Measurements from ENCODE around the gene GPC3. TPM values are rescaled to one million over a fixed set of nuclear protein-coding genes. Genes with fewer than 3 reads are reported as not detected.

The GPC3 gene
- total and polyA plus RNA-seq, 2 experiments from 2014 or later = 36.8 to 60.1 TPM

DNA sequence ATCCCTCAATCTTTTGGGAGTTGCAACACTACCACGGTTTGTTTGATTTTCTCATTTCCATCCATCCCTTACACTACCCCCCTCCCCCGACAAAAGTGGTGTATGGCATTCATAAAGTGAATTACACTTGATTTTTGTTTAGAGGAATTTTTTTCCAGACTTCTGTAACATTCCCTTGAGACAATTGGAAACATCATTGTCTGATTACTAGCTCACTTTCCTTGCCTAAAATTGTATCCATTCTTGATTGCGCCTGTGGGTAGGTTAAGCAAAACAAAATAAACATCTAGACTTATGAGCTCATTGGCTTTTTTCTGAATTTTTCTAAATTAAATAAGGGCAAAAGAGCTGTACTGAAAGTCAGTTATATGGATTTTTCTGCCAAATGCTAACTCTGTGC, 3.5 kb downstream of the GPC3 start:
- Histone ChIP-seq H3K4me1 (ENCODE audit: insufficient read depth) (peaks cover 38% of the 10 kb centered on the region), H3K79me2 (replicated peaks; ENCODE audit: insufficient read depth) (peaks cover 11% of the 10 kb centered on the region), H3K27me3 (ENCODE audit: insufficient read depth) (peaks cover 12% of the 10 kb centered on the region), H3K4me2 (peak overlapping the region; percentile 88), H3K9me2 (ENCODE audit: insufficient read depth) (no peaks in the 10 kb centered on the region), H3K4me3 (peak overlapping the region; percentile 64; the same call in 1 of the 2 replicates), H3K36me3 (ENCODE audit: insufficient read depth) (no peaks in the 10 kb centered on the region), H2AFZ (no peak overlapping the region), H4K20me1 (replicated peaks; ENCODE audit: insufficient read depth) (no peaks in the 10 kb centered on the region), H3K27ac (ENCODE audit: low read depth) (peak overlapping the region; percentile 67), H3F3A (replicated peaks; ENCODE audit: low read depth) (no peaks in the 10 kb centered on the region)
- no peaks in the 10 kb centered on the region for H3K36me3 Mint-ChIP-seq (ENCODE audit: low read depth)
- TF ChIP-seq, protein P1, sequence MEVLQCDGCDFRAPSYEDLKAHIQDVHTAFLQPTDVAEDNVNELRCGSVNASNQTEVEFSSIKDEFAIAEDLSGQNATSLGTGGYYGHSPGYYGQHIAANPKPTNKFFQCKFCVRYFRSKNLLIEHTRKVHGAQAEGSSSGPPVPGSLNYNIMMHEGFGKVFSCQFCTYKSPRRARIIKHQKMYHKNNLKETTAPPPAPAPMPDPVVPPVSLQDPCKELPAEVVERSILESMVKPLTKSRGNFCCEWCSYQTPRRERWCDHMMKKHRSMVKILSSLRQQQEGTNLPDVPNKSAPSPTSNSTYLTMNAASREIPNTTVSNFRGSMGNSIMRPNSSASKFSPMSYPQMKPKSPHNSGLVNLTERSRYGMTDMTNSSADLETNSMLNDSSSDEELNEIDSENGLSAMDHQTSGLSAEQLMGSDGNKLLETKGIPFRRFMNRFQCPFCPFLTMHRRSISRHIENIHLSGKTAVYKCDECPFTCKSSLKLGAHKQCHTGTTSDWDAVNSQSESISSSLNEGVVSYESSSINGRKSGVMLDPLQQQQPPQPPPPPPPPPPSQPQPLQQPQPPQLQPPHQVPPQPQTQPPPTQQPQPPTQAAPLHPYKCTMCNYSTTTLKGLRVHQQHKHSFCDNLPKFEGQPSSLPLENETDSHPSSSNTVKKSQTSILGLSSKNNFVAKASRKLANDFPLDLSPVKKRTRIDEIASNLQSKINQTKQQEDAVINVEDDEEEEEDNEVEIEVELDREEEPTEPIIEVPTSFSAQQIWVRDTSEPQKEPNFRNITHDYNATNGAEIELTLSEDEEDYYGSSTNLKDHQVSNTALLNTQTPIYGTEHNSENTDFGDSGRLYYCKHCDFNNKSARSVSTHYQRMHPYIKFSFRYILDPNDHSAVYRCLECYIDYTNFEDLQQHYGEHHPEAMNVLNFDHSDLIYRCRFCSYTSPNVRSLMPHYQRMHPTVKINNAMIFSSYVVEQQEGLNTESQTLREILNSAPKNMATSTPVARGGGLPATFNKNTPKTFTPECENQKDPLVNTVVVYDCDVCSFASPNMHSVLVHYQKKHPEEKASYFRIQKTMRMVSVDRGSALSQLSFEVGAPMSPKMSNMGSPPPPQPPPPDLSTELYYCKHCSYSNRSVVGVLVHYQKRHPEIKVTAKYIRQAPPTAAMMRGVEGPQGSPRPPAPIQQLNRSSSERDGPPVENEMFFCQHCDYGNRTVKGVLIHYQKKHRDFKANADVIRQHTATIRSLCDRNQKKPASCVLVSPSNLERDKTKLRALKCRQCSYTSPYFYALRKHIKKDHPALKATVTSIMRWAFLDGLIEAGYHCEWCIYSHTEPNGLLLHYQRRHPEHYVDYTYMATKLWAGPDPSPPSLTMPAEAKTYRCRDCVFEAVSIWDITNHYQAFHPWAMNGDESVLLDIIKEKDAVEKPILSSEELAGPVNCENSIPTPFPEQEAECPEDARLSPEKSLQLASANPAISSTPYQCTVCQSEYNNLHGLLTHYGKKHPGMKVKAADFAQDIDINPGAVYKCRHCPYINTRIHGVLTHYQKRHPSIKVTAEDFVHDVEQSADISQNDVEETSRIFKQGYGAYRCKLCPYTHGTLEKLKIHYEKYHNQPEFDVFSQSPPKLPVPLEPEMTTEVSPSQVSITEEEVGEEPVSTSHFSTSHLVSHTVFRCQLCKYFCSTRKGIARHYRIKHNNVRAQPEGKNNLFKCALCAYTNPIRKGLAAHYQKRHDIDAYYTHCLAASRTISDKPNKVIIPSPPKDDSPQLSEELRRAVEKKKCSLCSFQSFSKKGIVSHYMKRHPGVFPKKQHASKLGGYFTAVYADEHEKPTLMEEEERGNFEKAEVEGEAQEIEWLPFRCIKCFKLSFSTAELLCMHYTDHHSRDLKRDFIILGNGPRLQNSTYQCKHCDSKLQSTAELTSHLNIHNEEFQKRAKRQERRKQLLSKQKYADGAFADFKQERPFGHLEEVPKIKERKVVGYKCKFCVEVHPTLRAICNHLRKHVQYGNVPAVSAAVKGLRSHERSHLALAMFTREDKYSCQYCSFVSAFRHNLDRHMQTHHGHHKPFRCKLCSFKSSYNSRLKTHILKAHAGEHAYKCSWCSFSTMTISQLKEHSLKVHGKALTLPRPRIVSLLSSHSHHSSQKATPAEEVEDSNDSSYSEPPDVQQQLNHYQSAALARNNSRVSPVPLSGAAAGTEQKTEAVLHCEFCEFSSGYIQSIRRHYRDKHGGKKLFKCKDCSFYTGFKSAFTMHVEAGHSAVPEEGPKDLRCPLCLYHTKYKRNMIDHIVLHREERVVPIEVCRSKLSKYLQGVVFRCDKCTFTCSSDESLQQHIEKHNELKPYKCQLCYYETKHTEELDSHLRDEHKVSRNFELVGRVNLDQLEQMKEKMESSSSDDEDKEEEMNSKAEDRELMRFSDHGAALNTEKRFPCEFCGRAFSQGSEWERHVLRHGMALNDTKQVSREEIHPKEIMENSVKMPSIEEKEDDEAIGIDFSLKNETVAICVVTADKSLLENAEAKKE (CRISPR knock-in tag; IDR thresholded peaks at IDR 0.05) = no peak
- no peak for TF ChIP-seq EZH2phosphoT487 (IDR thresholded peaks at IDR 0.05; ENCODE audit: unreplicated experiment)
- TF ChIP-seq, protein P2, sequence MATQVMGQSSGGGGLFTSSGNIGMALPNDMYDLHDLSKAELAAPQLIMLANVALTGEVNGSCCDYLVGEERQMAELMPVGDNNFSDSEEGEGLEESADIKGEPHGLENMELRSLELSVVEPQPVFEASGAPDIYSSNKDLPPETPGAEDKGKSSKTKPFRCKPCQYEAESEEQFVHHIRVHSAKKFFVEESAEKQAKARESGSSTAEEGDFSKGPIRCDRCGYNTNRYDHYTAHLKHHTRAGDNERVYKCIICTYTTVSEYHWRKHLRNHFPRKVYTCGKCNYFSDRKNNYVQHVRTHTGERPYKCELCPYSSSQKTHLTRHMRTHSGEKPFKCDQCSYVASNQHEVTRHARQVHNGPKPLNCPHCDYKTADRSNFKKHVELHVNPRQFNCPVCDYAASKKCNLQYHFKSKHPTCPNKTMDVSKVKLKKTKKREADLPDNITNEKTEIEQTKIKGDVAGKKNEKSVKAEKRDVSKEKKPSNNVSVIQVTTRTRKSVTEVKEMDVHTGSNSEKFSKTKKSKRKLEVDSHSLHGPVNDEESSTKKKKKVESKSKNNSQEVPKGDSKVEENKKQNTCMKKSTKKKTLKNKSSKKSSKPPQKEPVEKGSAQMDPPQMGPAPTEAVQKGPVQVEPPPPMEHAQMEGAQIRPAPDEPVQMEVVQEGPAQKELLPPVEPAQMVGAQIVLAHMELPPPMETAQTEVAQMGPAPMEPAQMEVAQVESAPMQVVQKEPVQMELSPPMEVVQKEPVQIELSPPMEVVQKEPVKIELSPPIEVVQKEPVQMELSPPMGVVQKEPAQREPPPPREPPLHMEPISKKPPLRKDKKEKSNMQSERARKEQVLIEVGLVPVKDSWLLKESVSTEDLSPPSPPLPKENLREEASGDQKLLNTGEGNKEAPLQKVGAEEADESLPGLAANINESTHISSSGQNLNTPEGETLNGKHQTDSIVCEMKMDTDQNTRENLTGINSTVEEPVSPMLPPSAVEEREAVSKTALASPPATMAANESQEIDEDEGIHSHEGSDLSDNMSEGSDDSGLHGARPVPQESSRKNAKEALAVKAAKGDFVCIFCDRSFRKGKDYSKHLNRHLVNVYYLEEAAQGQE (IDR thresholded peaks at IDR 0.05; ENCODE audit: unreplicated experiment) = no peak
- TF ChIP-seq, protein P3, sequence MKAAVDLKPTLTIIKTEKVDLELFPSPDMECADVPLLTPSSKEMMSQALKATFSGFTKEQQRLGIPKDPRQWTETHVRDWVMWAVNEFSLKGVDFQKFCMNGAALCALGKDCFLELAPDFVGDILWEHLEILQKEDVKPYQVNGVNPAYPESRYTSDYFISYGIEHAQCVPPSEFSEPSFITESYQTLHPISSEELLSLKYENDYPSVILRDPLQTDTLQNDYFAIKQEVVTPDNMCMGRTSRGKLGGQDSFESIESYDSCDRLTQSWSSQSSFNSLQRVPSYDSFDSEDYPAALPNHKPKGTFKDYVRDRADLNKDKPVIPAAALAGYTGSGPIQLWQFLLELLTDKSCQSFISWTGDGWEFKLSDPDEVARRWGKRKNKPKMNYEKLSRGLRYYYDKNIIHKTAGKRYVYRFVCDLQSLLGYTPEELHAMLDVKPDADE (IDR thresholded peaks at IDR 0.05) = no peak
- TF ChIP-seq, protein P4, sequence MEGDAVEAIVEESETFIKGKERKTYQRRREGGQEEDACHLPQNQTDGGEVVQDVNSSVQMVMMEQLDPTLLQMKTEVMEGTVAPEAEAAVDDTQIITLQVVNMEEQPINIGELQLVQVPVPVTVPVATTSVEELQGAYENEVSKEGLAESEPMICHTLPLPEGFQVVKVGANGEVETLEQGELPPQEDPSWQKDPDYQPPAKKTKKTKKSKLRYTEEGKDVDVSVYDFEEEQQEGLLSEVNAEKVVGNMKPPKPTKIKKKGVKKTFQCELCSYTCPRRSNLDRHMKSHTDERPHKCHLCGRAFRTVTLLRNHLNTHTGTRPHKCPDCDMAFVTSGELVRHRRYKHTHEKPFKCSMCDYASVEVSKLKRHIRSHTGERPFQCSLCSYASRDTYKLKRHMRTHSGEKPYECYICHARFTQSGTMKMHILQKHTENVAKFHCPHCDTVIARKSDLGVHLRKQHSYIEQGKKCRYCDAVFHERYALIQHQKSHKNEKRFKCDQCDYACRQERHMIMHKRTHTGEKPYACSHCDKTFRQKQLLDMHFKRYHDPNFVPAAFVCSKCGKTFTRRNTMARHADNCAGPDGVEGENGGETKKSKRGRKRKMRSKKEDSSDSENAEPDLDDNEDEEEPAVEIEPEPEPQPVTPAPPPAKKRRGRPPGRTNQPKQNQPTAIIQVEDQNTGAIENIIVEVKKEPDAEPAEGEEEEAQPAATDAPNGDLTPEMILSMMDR (conservative IDR thresholded peaks at IDR 0.05; ENCODE audit: low read depth in 2 of 2) = no peak
- no peak for TF ChIP-seq ZNF114 (CRISPR knock-in tag; IDR thresholded peaks at IDR 0.05)
- no peak for TF ChIP-seq CREB1 (CRISPR knock-in tag; IDR thresholded peaks at IDR 0.05; ENCODE audit: low read depth)
- no peak for TF ChIP-seq ZNF331 (CRISPR knock-in tag; IDR thresholded peaks at IDR 0.05; ENCODE audit: low read depth)
- DNase-seq (ENCODE audit: low spot score) (no peak), ATAC-seq (no peak)
- no peaks in the 10 kb centered on the region for H3K9me3 Mint-ChIP-seq
- H3K27ac Mint-ChIP-seq = no peak overlapping the region
- peaks cover 40% of the 10 kb centered on the region for H3K4me1 Mint-ChIP-seq
- H3K27me3 Mint-ChIP-seq (ENCODE audit: insufficient read depth, low read depth, poor library complexity) = peaks cover 14% of the 10 kb centered on the region
- peak overlapping the region; percentile 23; the same call in 2 of the 3 replicates for H3K4me3 Mint-ChIP-seq

Measured in GM23338 (cell line).